NCI-H2107 (cell line): Measurements from ENCODE around the gene RING1.
"Not testable (repeated sequence)": the region's sequence is repeated elsewhere in the genome, so short reads cannot be mapped to it uniquely, and the experiment has no call there.

Experiments
- DNase-seq: peaks from one replicate; lab custom pipeline; 2025; lab: John Stamatoyannopoulos, UW

The RING1 gene

DNA sequence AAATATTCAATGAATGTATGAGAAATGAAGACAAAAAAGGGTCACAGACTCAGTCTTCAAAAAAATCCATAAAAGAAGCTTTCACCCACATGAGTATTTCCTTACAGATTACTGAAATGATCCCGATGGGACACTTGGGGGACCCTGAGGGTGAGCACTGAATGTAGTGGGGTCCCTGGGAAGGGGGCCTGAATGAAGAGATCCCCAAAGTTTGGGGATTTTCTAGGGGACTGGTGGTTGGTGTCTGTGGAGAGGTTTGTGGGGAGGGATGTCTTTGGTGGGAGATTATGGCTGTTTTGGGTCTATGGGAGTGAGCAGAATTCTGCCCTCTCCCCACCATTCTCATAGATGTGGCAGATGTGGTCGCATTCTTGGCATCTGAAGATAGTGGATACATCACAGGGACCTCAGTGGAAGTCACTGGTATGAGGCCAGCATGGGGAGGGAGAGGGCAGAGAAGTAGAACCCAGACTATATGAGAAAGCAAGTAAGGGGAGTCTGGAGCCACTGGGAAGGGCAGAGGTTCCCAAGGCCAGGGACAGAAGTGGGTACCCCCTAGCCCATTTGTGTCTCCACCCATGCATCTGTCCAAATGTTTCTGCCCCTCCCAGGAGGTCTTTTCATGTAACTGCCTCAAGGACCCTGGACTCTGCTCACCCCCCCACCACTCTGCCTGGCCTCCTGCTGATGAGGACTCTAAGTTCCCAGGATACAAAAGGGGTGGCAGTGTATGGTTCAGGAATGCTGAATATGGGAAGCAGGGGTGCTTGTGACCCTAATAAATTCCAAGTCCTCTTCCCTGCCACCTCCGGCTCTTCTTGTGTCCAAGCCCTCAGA is 2.1 kb upstream of the RING1 start:
- DNase-seq = no peak

DNA sequence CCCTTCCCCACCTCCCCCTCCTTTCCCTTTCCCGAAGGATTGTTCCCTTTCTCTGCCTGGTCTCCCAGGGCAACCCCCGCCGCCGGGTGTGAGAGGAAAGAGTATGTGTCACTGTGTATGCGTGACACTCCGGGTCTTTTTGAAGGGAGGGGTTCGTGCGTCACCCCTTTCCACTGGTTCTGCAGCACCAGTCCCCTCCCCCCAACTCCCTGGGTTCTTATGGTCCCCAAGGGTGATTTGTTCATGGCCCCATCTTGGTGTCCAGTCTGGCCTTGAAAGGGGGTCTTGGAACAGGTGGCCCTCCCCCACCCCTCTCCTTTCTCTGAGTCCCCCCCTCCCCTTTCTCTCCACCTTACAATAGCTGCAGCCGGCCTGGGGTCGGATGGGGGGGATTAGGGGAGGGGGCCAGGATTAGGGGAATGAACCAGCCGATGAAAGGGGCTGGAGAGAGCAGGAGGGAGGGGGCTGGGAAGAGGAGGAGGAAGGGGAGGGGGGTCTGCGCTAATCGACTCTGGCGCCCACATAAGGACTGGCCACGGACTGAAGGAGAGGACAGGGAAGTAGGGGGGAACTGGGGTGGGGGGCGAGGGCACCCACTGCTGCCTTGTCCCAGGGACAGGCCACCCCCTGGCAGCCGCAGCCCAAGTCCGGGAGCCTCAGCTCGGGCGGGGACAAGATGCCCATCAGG is 1.3 kb upstream of the RING1 start:
- DNase-seq = no peak

GRCh38 chr6:33207552-33208090 is 679 bp upstream of the RING1 start:
- no peak for DNase-seq

- DNase-seq = no peak
Measured at GRCh38 chr6:33209856-33210255, 1.6 kb downstream of the RING1 start.

DNA sequence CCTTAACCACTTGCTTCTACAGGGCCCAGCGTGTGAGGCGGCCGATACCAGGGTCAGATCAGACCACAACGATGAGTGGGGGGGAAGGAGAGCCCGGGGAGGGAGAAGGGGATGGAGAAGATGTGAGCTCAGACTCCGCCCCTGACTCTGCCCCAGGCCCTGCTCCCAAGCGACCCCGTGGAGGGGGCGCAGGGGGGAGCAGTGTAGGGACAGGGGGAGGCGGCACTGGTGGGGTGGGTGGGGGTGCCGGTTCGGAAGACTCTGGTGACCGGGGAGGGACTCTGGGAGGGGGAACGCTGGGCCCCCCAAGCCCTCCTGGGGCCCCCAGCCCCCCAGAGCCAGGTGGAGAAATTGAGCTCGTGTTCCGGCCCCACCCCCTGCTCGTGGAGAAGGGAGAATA is 2.8 kb downstream of the RING1 start:
- DNase-seq = no peak

DNA sequence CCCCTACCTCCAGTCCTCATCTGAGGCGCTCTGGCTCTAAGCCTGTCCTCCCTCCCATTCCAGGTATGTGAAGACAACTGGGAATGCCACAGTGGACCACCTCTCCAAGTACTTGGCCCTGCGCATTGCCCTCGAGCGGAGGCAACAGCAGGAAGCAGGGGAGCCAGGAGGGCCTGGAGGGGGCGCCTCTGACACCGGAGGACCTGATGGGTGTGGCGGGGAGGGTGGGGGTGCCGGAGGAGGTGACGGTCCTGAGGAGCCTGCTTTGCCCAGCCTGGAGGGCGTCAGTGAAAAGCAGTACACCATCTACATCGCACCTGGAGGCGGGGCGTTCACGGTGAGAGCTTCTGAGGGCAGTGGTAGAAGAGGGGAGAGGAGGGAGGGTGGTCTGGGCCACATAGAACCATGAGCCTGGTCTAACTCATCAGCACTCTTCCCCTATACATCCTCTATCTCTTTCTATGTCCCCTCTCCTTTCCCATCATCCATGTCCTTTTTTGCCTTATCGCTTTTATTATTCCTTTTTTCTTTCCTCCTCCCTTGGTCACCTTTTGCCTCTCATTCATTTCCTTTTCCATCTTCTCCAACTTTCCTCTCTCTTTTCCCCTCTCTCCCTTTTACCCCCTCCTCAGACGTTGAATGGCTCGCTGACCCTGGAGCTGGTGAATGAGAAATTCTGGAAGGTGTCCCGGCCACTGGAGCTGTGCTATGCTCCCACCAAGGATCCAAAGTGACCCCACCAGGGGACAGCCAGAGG is 3.5 kb downstream of the RING1 start:
- no peak for DNase-seq

- DNase-seq = no peak
Measured at GRCh38 chr6:33212857-33213165, 4.5 kb downstream of the RING1 start.

DNA sequence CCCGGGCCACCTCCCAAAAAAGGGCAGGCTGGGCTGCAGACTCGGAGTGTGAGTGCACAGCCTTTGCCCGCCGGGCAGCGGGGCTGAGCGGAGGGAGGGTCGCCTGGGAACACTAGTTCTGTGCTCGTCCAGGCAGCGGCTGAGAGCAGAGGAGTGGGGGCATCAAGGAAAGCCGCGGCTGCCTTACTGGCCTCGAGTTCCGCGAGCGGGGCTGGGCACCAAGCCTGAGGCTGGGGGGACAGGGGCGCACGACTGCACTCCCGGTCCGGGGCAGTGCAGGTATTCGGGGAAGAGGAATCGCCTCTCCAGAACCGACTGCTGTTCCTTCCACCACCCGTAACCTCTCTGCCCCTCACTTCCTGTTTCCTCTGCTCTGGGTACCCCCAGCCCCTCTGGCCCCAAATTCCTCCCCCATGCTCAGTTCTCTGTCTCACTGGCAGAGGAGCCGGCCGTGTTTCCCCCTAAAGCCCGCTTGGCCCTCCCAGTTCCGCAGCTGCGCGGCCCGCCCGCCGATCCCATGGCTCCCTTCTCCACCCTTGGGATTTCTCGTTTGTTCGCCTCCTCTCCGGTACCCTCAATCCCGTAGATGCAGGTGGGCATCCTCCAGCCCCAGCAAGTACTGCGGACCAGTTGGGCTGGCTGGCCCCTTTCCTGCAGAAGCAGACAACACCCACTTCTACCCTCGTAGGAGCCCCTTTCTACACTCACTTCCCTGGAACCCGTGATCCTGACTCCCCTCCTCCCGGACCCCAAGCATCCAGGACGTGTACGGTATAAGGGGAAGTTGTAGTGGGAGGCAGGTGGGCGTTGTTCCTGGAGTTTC is 5.1 kb downstream of the RING1 start:
- no peak for DNase-seq

DNA sequence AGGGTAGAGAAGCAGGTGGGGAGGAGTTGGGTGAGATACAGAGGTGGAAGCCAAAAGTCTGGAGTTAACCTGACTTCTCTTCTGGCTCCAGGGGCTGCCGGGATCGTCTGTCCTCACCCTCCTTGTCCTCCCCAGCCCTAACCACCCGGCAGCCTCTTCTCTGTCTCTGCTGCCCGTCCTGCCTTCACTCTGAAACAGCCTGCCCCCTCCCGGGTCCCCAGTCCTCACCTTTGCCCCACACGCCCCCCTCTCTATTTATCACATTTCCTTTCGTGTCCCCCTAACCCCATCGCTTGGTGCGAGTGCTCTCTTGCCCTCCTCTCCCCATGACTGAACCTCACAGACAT is 5.7 kb downstream of the RING1 start:
- no peak for DNase-seq

GRCh38 chr6:33215271-33216116 is 7.2 kb downstream of the RING1 start:
- no peak for DNase-seq

- no peak for DNase-seq
Measured at GRCh38 chr6:33216117-33216649, 7.9 kb downstream of the RING1 start.

- DNase-seq = no peak
Measured at GRCh38 chr6:33217246-33217645, 8.9 kb downstream of the RING1 start.

- no peak for DNase-seq
Measured at GRCh38 chr6:33217681-33218080, 9.4 kb downstream of the RING1 start.

- not testable (repeated sequence) for DNase-seq
Measured at GRCh38 chr6:33226503-33227120, 18.3 kb downstream of the RING1 start.

- no peak for DNase-seq
Measured at GRCh38 chr6:33235221-33235634, 26.9 kb downstream of the RING1 start.

DNA sequence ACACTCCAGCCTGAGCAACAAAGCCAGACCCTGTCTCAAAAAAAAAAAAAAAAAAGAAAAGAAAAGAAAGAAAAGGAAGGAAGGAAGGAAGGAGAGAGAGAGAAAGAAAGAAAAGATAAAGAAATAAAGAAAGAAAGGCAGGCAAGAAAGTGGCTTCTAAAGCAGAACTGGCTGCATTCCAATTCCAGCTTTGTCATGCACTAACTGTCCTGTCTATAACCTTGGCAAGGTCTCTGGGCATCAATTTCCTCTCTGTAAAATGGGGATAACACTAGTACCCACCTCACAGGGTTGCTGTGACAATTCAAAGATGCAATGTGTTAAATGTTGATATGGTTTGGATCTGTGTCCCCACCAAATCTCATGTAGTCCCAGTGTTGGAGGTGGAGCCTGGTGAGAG is 28.0 kb downstream of the RING1 start:
- no peak for DNase-seq

GRCh38 chr6:33236852-33237251 is 28.6 kb downstream of the RING1 start:
- DNase-seq = no peak

GRCh38 chr6:33237741-33238140 is 29.4 kb downstream of the RING1 start:
- no peak for DNase-seq

GRCh38 chr6:33241968-33242367 is 33.7 kb downstream of the RING1 start:
- no peak for DNase-seq

DNA sequence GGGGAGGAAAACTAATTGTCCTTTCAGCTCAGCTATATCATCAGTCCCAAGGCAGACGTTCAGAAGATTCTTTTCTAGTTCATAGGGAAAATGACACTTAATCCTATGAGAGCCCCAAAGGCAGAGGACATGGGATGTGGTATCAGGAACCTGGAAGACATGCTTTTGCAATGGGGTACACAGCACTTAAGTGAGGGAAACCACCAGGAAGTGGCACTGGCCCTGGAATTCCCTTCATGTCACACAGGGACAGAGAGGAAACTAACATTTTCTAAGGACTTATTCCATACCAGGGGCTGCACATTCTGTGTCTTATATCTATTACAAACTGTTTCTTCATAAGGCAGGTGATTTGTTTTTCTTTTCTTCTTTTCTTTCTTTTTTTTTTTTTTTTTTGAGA is 35.2 kb downstream of the RING1 start:
- no peak for DNase-seq
